ENCODE data around the gene DCTN2. TPM values are rescaled to one million over a fixed set of nuclear protein-coding genes. Genes with fewer than 3 reads are reported as not detected.

DCTN2 gene
- 196 and 201 TPM in 2 replicates for total RNA-seq

DNA sequence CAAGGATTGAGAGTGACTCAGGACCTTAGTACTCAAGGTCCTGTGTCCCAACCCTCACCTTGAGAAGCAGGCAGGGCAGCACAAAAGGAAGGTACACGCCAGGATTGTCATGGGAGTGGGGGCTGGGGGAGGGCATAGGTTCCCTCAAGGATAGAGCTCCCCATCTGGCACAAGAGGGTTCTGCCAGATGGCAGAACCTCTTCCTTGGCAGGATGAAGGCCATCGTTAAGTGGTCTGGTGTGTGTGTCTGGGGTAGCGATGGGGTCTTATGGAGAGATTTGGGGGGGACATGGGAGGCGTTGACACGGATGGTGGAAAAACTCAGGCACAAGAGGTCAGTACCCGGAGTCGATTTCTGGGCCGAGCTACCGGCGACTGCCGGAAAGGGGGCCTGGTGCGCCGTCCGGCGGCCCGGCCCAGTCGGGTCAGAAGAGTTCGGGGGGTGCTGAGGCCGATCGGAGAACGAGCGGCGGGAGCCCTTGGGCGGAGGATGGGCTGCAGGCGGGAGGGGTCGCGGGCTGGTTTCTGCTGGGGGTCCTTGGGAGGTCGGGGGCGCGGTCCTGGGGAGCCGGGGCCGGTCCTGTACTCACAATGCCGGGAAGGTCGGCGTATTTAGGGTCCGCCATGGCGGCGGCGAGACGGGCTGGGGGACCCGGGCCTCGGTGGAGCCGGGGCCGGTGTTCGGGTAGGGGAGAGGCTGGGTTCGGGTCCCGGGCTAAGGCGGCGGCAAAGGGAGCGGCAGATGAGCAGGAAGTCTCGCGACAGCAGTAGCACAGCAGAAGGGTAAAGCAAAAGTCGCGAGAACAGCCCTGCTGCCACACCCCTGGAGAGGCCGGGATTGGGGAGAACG, at the start of gene DCTN2:
DCTN2 (minus strand) TSS at position 755 of the 850 bp plus-strand sequence; CDS start at position 626, 129 bp downstream.

DNA sequence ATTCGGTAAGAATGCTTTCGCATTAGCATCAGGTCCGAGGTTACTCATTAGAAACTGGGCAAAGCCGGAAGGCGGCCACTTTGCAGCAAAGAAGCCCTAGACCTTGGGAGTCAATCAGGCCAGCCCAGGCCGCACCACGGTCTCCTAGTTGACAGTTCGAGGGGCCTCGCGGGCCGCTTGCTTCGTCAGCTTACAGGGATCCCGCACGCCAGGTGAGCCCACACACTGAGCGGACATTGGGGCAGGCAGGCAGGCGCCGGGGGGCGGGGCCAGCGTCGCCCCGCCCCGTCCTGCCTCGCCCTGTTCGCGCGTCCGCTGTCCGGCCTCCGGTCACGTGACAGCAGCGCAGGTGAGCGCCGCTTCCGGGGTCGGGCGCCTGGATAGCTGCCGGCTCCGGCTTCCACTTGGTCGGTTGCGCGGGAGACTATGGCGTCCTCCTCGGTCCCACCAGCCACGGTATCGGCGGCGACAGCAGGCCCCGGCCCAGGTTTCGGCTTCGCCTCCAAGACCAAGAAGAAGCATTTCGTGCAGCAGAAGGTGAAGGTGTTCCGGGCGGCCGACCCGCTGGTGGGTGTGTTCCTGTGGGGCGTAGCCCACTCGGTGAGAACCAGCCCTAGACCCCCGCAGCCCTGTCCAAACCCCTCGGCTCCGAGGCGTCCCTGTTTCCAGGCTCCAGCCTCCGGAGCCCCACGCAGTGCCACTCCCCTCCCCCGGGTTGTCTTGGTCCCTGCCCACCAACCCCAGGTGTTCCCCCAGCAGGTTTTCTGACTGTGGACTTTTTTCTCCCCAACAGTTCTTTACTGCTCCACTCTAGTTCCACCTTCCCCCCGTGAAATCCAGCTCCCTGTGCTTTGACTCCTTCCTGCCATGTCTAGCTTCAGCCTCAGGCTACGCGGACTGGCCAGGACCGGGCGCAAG, 44.1 kb upstream of the DCTN2 start, which contains the start of gene PIP4K2C:
PIP4K2C (plus strand) TSS at position 329 of the 918 bp plus-strand sequence; CDS start at position 427, 98 bp downstream.

DNA sequence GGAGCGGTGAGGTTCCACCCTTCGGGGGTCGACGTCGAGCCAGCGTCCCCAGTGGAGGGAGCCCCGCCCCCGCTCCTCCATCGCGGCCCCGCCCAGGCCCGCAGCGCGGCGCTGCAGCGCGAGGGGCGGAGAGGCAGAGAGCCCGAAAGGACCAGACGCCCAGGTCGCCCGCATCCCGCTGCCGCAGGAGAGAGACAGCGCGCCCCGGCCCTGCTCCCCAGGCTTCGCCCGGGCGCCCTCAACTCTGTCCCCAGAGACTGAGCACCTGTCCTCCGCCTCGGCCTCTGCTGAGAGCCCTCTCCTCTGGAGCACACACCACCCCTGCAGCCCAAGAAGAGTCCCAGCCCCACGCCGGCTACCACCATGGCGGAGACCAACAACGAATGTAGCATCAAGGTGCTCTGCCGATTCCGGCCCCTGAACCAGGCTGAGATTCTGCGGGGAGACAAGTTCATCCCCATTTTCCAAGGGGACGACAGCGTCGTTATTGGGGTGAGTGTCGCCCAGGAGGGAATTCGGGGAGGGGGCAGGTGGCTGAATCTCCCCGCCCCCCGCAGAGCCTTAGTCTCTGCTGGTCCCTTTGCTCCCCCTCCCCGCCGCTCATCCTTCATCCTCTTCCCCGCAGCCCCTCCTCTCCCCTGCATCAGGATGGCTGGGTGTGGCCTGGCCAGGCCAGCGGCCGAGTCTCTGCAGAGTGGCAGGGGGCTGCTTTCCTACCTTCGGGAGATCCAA, 3.1 kb upstream of the DCTN2 start, which contains the start of gene KIF5A:
KIF5A (plus strand) TSS at position 136 of the 732 bp plus-strand sequence; CDS start at position 364, 228 bp downstream.

DNA sequence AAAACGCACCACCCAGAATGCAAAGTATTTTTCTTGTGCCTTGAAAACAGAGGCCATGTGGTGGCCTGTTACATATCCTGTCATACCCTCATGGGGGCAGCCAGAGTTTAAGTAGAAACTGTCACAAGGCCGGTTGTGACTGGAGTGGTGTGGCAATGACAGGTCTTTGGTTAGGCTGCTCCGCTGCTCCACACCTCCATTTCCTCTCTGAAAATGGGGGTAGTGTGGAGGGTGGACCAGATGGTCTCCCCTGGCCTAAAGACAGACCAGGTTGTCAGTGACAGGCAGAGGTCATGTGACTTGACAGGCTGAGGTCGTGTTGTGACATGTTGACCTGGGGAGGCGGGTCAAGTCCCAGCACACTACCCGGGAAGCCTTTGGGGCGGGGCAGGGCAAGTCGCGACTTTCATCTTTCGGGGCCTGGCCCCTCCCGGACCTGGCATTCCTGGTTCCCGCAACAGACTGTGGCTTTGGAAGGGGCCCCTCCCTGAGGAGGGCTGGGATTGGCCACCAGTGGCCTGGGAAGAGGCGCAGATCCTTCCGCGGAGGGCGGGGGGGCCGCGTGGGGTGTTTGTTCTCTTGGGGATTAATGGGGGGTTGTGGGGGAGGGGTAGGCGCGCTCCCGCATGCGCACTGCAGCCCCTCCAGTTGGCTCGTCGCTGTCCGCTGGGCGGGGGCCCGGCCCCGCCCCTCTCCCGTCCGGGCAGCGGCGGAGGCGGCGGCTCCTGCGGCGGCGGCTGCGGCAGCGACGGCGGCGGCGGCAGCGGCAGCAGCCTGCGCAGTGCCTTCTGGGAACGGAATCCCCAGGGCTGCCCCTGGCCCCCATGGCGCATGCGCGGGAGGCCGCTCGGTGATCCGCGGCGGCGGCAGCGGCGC, 24.7 kb downstream of the DCTN2 start, which contains the start of gene MBD6:
MBD6 (plus strand) TSS at position 814 of the 876 bp plus-strand sequence. CDS start 1,480 bp downstream, outside the sequence.

DNA sequence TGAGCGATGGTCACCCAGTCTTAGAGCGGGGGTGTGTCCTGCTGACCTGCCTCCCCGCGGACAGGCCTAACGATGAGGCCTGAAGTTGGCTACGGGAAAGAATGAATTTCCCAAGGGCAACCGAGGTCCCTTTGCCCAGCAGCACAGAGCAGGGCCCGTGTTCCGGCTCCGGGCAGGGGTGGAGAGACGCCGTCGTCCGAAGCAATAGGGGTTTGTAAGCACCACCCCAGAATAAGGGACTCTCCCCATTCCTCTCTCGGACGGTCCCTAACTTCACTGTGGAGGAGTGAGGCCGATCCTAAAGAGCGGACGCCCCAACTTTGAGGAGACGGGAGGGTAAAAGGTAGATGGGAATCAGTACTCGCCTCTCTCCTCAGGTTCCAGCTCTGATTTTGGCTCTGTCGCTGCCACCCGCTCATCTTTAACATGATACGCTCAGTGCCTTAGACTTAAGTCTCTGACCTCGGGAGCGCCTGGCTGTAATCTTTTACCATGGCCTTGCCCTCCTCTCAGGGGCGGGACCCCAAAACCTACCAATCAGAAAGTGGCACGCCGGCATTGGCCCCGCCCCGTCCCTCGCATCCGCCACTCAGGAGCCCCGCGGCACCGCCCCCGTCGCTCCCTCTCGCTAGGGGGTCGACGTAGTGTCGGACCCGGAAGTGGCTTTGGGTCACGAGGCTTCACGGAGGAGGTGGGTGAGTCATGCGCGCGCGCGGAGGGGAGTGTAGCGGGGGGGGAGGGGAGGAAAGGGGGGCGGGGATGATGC, 26.8 kb downstream of the DCTN2 start, which contains the start of gene DDIT3:
DDIT3 (minus strand) TSS at position 462 of the 766 bp plus-strand sequence. CDS start 3,108 bp downstream, outside the sequence.

DNA sequence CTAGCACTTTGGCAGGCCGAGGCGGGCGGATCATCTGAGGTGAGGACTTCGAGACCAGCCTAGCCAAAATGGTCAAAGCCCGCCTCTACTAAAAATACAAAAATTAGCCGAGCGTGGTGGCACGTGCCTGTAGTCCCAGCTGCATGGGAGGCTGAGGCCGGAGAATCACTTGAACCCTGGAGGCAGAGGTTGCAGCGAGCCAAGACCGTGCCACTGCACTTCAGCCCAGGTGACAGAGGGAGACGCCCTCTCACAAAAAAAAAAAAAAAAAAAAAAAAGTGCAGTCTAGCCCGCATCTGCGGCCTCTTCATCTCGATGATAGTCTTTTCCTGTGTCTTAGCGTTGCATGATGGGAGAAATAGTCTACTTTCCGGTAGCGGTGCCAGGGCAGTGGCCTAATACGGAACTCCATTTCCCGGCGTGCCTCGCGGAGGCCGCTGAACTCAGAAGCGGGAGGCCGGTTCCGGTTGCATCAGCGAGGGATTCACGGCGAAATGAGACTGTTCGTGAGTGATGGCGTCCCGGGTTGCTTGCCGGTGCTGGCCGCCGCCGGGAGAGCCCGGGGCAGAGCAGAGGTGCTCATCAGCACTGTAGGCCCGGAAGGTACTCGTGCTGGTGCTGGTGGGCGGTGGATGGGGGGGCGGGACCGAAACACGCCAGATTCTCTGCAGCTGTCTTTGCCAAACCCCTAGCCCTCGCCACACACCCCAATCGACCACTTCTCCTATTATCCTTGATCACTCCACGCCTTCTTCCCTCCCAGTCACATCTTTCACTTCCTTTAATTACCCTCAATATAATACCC, 59.2 kb downstream of the DCTN2 start, which contains the start of gene MARS1:
MARS1 (plus strand) TSS at position 472 of the 805 bp plus-strand sequence; CDS start at position 495, 23 bp downstream.

Other genes with a start within 250 kb of the DCTN2 start
- gene R3HDM2, start 116.1 kb downstream of the DCTN2 start, total RNA-seq = 9.6 TPM in 2 replicates
- not detected in 2 replicates for gene INHBC, start 112.4 kb downstream of the DCTN2 start, total RNA-seq
- 0.05 TPM in 1 of 2 replicates, not detected in the other for gene INHBE, start 91.9 kb downstream of the DCTN2 start, total RNA-seq
- gene GLI1, start 87.4 kb downstream of the DCTN2 start, total RNA-seq = not detected in 2 replicates
- gene ARHGAP9, start 67.3 kb downstream of the DCTN2 start, total RNA-seq = not detected in 2 replicates
- gene MARS1, start 59.1 kb downstream of the DCTN2 start, total RNA-seq = 101 and 103 TPM in 2 replicates
- 12.1 and 15.1 TPM in 2 replicates for gene DDIT3, start 26.7 kb downstream of the DCTN2 start, total RNA-seq
- 5.1 and 10.9 TPM in 2 replicates for gene MBD6, start 24.4 kb downstream of the DCTN2 start, total RNA-seq
- 0.07 TPM in 1 of 2 replicates, not detected in the other for gene KIF5A, start 2.9 kb upstream of the DCTN2 start, total RNA-seq
- gene PIP4K2C, start 44.0 kb upstream of the DCTN2 start, total RNA-seq = 4.7 and 5.6 TPM in 2 replicates
- gene DTX3, start 57.6 kb upstream of the DCTN2 start, total RNA-seq = 0.40 and 2.0 TPM in 2 replicates
- gene ARHGEF25, start 64.2 kb upstream of the DCTN2 start, total RNA-seq = 0.07 and 0.15 TPM in 2 replicates
- 0.13 TPM in 1 of 2 replicates, not detected in the other for gene B4GALNT1, start 86.0 kb upstream of the DCTN2 start, total RNA-seq
- 185 and 229 TPM in 2 replicates for gene OS9, start 146.9 kb upstream of the DCTN2 start, total RNA-seq
- 0.07 and 0.25 TPM in 2 replicates for gene AGAP2, start 191.6 kb upstream of the DCTN2 start, total RNA-seq
- 42.6 and 44.3 TPM in 2 replicates for gene TSPAN31, start 197.8 kb upstream of the DCTN2 start, total RNA-seq
- 235 and 265 TPM in 2 replicates for gene CDK4, start 205.1 kb upstream of the DCTN2 start, total RNA-seq
- gene MARCHF9, start 207.9 kb upstream of the DCTN2 start, total RNA-seq = 1.3 and 2.8 TPM in 2 replicates
- 0.53 and 1.6 TPM in 2 replicates for gene CYP27B1, start 219.9 kb upstream of the DCTN2 start, total RNA-seq
- 10.6 and 16.2 TPM in 2 replicates for gene METTL1, start 224.9 kb upstream of the DCTN2 start, total RNA-seq
- 5.0 and 5.1 TPM in 2 replicates for gene EEF1AKMT3, start 225.4 kb upstream of the DCTN2 start, total RNA-seq
- gene TSFM, start 235.6 kb upstream of the DCTN2 start, total RNA-seq = 25.4 and 35.1 TPM in 2 replicates

Data from mammary microvascular endothelial cell (primary cell).